Stromal cell of bone marrow (primary cell): ENCODE results near the gene TRIM8.
"Not testable (repeated sequence)": the region's sequence is repeated elsewhere in the genome, so short reads cannot be mapped to it uniquely, and the experiment has no call there.

Experiments
- DNase-seq: peaks from one replicate; pipeline ENCODE4 v3.0.0-alpha.2; 2012; ENCODE audit warnings: low read depth

Gene TRIM8

GRCh38 chr10:102670871-102671434, 26.7 kb downstream of the TRIM8 start:
- DNase-seq: no peak

GRCh38 chr10:102673236-102673818, 29.0 kb downstream of the TRIM8 start:
- no peak for DNase-seq

GRCh38 chr10:102673819-102674511, 29.7 kb downstream of the TRIM8 start:
- peak; percentile 56 for DNase-seq

- DNase-seq: no peak
These were observed 30.3 kb downstream of the TRIM8 start for GRCh38 chr10:102674566-102674965.

GRCh38 chr10:102675011-102675665, 30.9 kb downstream of the TRIM8 start:
- no peak for DNase-seq

GRCh38 chr10:102675666-102676533, 31.6 kb downstream of the TRIM8 start:
- peak; percentile 58 for DNase-seq

GRCh38 chr10:102676534-102677315, 32.4 kb downstream of the TRIM8 start:
- no peak for DNase-seq

- no peak for DNase-seq
These were observed 33.2 kb downstream of the TRIM8 start for GRCh38 chr10:102677331-102678067.

DNA sequence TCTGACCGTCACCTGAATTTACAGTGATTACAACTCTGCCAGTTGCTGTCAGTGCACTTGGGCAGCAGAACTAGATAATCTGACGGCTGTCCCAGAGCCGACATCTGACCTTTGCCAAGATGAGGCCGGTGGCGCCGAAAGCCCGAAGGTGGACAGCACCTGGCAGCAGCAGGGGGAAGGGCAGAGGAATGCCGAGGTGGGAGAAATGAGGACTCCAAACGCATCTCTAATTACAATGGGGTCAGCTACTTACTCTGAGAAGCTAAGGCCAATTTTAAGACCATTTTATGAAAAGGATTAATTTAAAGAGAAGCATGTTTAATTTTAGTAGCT, 33.8 kb downstream of the TRIM8 start:
- no peak for DNase-seq

DNA sequence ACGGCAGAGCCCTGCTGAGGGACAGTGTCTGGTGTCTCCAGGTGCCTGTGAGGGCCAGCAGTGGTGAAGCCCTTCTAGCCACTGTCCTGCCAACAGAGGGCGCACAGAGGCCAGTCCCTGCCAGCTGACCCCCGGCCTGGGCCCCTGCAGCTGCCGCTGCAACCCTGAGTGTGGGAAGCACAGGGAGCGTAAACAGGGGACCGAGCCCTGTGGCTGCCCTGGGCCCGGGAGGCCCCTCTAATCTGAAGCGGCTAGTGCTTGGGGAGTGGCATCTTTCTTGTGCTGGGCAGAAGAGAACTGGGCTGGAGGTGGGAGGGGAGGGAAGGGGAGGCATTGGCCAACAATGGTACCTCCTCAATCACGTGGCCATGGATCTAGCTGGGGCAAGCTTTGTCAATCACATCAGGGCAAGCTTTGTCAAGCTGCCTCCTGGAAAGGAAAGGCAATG, 34.6 kb downstream of the TRIM8 start:
- DNase-seq: no peak

DNA sequence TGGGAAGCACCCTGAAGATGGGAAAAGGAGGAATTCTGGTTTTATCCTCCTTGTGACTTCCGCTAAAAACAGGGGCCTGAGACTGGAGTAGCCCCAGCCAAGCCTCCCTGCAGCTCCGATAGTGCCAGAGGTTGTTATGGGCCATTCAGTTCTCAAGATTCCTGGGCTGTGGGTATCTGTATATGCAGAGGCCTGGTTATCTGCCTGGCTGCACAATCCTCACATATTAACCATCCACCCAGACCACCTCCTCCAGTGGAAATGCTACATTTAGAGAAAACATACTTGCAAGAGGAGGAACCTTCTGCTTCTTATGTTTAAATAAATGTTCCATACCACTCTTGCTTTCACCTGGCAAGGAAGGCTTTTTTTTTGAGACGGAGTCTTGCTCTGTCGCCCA, 35.3 kb downstream of the TRIM8 start:
- DNase-seq: no peak

GRCh38 chr10:102681696-102682095, 37.4 kb downstream of the TRIM8 start:
- DNase-seq: no peak

GRCh38 chr10:102682416-102682815, 38.1 kb downstream of the TRIM8 start:
- DNase-seq: no peak

GRCh38 chr10:102682981-102683380, 38.7 kb downstream of the TRIM8 start:
- DNase-seq: no peak

DNA sequence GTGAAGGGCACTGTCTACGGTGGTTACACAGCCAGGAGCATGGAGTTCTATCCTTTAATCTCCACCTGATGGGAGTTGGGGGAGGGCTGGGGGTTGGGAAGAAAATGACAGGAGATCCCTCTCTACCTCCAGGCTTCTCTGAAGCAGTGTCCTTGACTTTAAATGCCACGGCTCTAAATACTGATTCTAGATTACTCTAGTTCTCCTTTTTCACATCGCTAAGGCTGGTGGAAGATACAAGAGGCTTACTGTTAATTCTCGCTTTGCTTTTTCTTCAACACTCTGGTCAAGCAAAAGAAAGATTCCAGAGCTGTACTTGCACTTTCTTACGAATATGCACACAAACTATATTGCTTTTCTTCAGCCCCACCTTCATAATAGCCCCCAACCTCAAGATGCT, 39.5 kb downstream of the TRIM8 start:
- no peak for DNase-seq

- no peak for DNase-seq
These were observed 47.2 kb downstream of the TRIM8 start for GRCh38 chr10:102691285-102692066.

GRCh38 chr10:102695401-102695800, 51.1 kb downstream of the TRIM8 start:
- not testable (repeated sequence) for DNase-seq

DNA sequence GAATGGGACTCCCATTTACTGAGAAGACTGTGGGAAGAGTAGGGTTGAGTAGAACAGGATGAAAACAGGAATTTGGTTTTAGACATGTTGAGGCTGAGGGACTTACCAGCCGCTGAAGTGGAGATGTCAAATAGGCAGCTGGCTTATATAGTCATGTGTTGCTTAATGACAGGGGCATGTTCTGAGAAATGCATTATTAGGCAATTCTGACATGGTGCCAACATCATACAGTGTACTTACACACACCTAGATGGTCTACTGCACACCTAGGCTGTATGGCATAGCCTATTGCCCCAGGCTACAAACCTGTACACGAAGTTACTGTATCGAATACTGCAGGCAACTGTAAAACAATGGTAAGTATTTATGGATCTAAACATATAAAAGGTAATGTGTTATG, 52.5 kb downstream of the TRIM8 start:
- DNase-seq: no peak

DNA sequence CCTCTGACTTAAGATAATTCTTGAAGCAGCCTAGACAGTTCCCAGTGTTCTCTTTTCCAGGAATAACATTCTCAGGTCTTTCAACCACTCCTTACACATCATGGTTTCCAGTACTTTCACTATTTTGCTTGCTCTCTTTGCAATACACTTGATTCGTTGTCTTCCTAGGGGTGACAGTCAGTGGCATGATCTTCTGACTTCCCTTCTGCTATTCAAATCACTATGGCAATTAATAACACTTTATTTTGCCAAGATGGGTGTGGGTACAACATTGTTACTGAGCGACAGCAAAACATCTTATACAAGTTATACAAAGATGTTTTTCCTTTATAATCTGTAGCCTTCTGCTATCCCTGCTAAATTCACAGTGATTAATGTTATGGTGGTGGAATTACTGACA, 54.6 kb downstream of the TRIM8 start:
- DNase-seq: no peak

DNA sequence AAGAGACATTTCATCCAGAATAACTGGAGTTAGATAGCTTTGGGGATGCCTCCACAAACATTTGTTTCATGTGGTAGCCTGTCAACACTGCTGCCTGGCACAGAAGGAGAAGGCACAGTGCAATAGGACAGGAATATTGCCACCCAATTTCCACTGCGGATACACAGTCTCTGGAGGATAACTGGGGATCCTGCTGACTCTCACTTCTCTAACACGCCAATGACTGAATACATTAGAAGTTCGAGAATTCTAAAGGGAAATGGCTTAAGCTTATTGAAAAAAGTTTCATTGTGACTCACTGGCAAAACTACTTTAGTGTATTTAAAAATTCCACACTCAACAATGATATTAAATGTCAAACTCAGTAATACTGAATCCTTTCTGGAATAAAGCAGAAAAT, 57.0 kb downstream of the TRIM8 start:
- DNase-seq: no peak
